ENCODE data around the gene NCOA4.

DNA sequence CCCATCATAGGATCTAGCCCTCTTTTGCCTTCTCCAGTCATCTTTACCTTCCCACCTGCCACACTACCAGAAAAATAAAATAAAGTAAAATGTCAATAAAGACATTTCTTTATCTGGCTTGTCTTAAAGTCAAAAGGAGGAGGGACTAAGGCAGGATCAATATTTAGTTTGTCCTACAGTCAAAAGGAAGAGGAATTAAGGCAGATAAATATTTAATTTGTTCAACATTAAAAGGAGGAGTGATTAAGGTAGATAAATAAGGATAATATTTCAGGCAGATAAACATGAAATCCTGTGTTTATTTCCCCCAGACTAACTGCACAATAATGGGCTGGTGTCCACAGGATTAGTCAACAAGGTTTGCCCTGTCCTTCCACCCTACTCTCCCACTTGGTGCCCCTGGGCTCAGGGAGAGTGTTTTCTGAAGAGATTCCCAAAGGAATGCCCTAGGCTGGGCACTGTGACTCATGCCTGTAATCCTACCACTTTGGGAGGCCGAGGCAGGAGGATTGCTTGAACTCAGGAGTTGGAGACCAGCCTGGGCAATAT lies 33.9 kb upstream of the NCOA4 start:
- TF ChIP-seq, protein P1, sequence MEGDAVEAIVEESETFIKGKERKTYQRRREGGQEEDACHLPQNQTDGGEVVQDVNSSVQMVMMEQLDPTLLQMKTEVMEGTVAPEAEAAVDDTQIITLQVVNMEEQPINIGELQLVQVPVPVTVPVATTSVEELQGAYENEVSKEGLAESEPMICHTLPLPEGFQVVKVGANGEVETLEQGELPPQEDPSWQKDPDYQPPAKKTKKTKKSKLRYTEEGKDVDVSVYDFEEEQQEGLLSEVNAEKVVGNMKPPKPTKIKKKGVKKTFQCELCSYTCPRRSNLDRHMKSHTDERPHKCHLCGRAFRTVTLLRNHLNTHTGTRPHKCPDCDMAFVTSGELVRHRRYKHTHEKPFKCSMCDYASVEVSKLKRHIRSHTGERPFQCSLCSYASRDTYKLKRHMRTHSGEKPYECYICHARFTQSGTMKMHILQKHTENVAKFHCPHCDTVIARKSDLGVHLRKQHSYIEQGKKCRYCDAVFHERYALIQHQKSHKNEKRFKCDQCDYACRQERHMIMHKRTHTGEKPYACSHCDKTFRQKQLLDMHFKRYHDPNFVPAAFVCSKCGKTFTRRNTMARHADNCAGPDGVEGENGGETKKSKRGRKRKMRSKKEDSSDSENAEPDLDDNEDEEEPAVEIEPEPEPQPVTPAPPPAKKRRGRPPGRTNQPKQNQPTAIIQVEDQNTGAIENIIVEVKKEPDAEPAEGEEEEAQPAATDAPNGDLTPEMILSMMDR (IDR thresholded peaks at IDR 0.05) = no peak
- TF ChIP-seq POLR2A (IDR thresholded peaks at IDR 0.05) = no peak

Data from tibial nerve (tissue), 3 donors.